Measurements from ENCODE around the gene ATXN1. TPM values are rescaled to one million over a fixed set of nuclear protein-coding genes. Genes with fewer than 3 reads are reported as not detected.

Gene ATXN1
- total RNA-seq, 1 experiment from 2014 or later: 8.1 TPM

- no peak for TF ChIP-seq RORB (CRISPR knock-in tag; IDR thresholded peaks at IDR 0.05)
- no peak for TF ChIP-seq NR1H2 (CRISPR knock-in tag; IDR thresholded peaks at IDR 0.05)
- TF ChIP-seq CBFB (CRISPR knock-in tag; IDR thresholded peaks at IDR 0.05; ENCODE audit: low read depth): no peak
- no peak for TF ChIP-seq FOXK1 (CRISPR knock-in tag; IDR thresholded peaks at IDR 0.05)
- TF ChIP-seq GABPB1 (CRISPR knock-in tag; IDR thresholded peaks at IDR 0.05): peak; percentile 98
- TF ChIP-seq ZNF423 (CRISPR knock-in tag; IDR thresholded peaks at IDR 0.05): no peak
- TF ChIP-seq ZNF138 (CRISPR knock-in tag; conservative IDR thresholded peaks at IDR 0.05): no peak
- TF ChIP-seq MAX (CRISPR knock-in tag; IDR thresholded peaks at IDR 0.05): no peak
- Mint-ChIP-seq H3K27ac (no peak overlapping the region), H3K4me1 (peaks cover 8% of the 10 kb centered on the region), H3K27me3 (ENCODE audit: low read depth) (no peaks in the 10 kb centered on the region), H3K4me3 (no peak overlapping the region), H3K9me3 (peaks cover 10% of the 10 kb centered on the region), H3K36me3 (no peaks in the 10 kb centered on the region)
- ChIA-PET CTCF (no interaction called here), POLR2A (no interaction called here)
- DNase-seq (ENCODE audit: low spot score) (no peak), ATAC-seq (no peak)
Measured at GRCh38 chr6:16690608-16691142, 70.6 kb downstream of the ATXN1 start.

- H3K4me1 Mint-ChIP-seq: peaks cover 8% of the 10 kb centered on the region
- CTCF ChIA-PET: no interaction called here
- POLR2A ChIA-PET: no interaction called here
- H3K4me3 Mint-ChIP-seq: no peak overlapping the region
- DNase-seq (ENCODE audit: low spot score) (no peak), ATAC-seq (no peak)
- TF ChIP-seq ZNF121 (CRISPR knock-in tag; IDR thresholded peaks at IDR 0.05): no peak
- no peak for TF ChIP-seq RELA (CRISPR knock-in tag; IDR thresholded peaks at IDR 0.05; ENCODE audit: borderline replicate concordance)
- TF ChIP-seq NR3C1 (CRISPR knock-in tag; conservative IDR thresholded peaks at IDR 0.05; ENCODE audit: low read depth): no peak
- TF ChIP-seq ZNF281 (CRISPR knock-in tag; IDR thresholded peaks at IDR 0.05): no peak
- no peak for TF ChIP-seq CTCF (IDR thresholded peaks at IDR 0.05)
- no peak for TF ChIP-seq ZNF425 (CRISPR knock-in tag; conservative IDR thresholded peaks at IDR 0.05)
- TF ChIP-seq ZNF671 (CRISPR knock-in tag; IDR thresholded peaks at IDR 0.05): no peak
- TF ChIP-seq IRF1 (CRISPR knock-in tag; IDR thresholded peaks at IDR 0.05): no peak
- no peak for TF ChIP-seq PREB (CRISPR knock-in tag; IDR thresholded peaks at IDR 0.05; ENCODE audit: borderline replicate concordance)
- no peak for TF ChIP-seq CBFB (CRISPR knock-in tag; IDR thresholded peaks at IDR 0.05; ENCODE audit: low read depth)
- TF ChIP-seq NR1H2 (CRISPR knock-in tag; IDR thresholded peaks at IDR 0.05): no peak
- no peaks in the 10 kb centered on the region for H3K36me3 Mint-ChIP-seq
- H3K27me3 Mint-ChIP-seq (ENCODE audit: low read depth): no peaks in the 10 kb centered on the region
- H3K27ac Mint-ChIP-seq: no peak overlapping the region
- H3K9me3 Mint-ChIP-seq: peaks cover 10% of the 10 kb centered on the region
Measured at GRCh38 chr6:16689788-16690607, 71.3 kb downstream of the ATXN1 start.

Measured in WTC11 (cell line).